ENCODE measurements around the gene PACS2. TPM values are rescaled to one million over a fixed set of nuclear protein-coding genes. Genes with fewer than 3 reads are reported as not detected.

PACS2 gene
- total and polyA plus RNA-seq, 2 experiments from 2014 or later = 41.1 to 54.5 TPM

- H4K20me1 ChIP-seq (ENCODE audit: insufficient read depth, poor library complexity, severe bottlenecking) = peaks cover 57% of the 10 kb centered on the region
These were observed 9.7 kb downstream of the PACS2 start for GRCh38 chr14:105324080-105324778.

GRCh38 chr14:105324871-105325270, 10.3 kb downstream of the PACS2 start:
- no peaks in the 10 kb centered on the region for H3K9me3 ChIP-seq (ENCODE audit: low read depth)
- H3K27ac ChIP-seq = no peak overlapping the region
- peaks cover 100% of the 10 kb centered on the region for H3K79me2 ChIP-seq
- H3K4me1 ChIP-seq (ENCODE audit: insufficient read depth) = no peaks in the 10 kb centered on the region
- H3K9me2 ChIP-seq (replicated peaks; ENCODE audit: insufficient read depth) = no peaks in the 10 kb centered on the region
- DNase-seq (ENCODE audit: low spot score) = no peak
- TF ChIP-seq CTCF (IDR thresholded peaks at IDR 0.05; ENCODE audit: poor library complexity) (no peak), EZH2 (IDR thresholded peaks at IDR 0.05; ENCODE audit: borderline replicate concordance) (no peak), EZH2phosphoT487 (IDR thresholded peaks at IDR 0.05; ENCODE audit: low read depth, severe bottlenecking, unreplicated experiment) (no peak)
- H4K20me1 ChIP-seq (ENCODE audit: insufficient read depth, poor library complexity, severe bottlenecking) = peaks cover 59% of the 10 kb centered on the region
- no peaks in the 10 kb centered on the region for H3K27me3 ChIP-seq
- no peaks in the 10 kb centered on the region for H3K36me3 ChIP-seq (replicated peaks; ENCODE audit: insufficient read depth, low read depth)
- WGBS (ENCODE audit: low lambda C conversion rate, missing lambda C conversion rate) = 88% methylated on average over 4 of the region's 12 CpGs
- H3K4me3 ChIP-seq = no peak overlapping the region
- H3K4me2 ChIP-seq = no peak overlapping the region
- H2AFZ ChIP-seq = no peak overlapping the region

More at GRCh38 chr14:105324080-105324778, 9.7 kb downstream of the PACS2 start:
- Histone ChIP-seq H3K79me2 (peaks cover 100% of the 10 kb centered on the region), H3K9me3 (ENCODE audit: low read depth) (no peaks in the 10 kb centered on the region), H3K4me1 (ENCODE audit: insufficient read depth) (no peaks in the 10 kb centered on the region), H3K27me3 (no peaks in the 10 kb centered on the region), H2AFZ (no peak overlapping the region), H3K36me3 (replicated peaks; ENCODE audit: insufficient read depth, low read depth) (no peaks in the 10 kb centered on the region), H3K9me2 (replicated peaks; ENCODE audit: insufficient read depth) (no peaks in the 10 kb centered on the region), H3K4me3 (no peak overlapping the region), H3K4me2 (no peak overlapping the region), H3K27ac (no peak overlapping the region)
- TF ChIP-seq EZH2phosphoT487 (IDR thresholded peaks at IDR 0.05; ENCODE audit: low read depth, severe bottlenecking, unreplicated experiment) (no peak), EZH2 (IDR thresholded peaks at IDR 0.05; ENCODE audit: borderline replicate concordance) (no peak), CTCF (IDR thresholded peaks at IDR 0.05; ENCODE audit: poor library complexity) (no peak)
- no peak for DNase-seq (ENCODE audit: low spot score)
- WGBS (ENCODE audit: low lambda C conversion rate, missing lambda C conversion rate) = 95% methylated on average over 30 of the region's 30 CpGs

- WGBS (ENCODE audit: low lambda C conversion rate, missing lambda C conversion rate) = 94% methylated on average over 9 of the region's 9 CpGs
- H3K79me2 ChIP-seq = peaks cover 100% of the 10 kb centered on the region
- H4K20me1 ChIP-seq (ENCODE audit: insufficient read depth, poor library complexity, severe bottlenecking) = peaks cover 62% of the 10 kb centered on the region
- H3K4me2 ChIP-seq = no peak overlapping the region
- no peaks in the 10 kb centered on the region for H3K9me2 ChIP-seq (replicated peaks; ENCODE audit: insufficient read depth)
- H3K4me1 ChIP-seq (ENCODE audit: insufficient read depth) = no peaks in the 10 kb centered on the region
- no peak overlapping the region for H3K4me3 ChIP-seq
- H3K36me3 ChIP-seq (replicated peaks; ENCODE audit: insufficient read depth, low read depth) = no peaks in the 10 kb centered on the region
- TF ChIP-seq EZH2phosphoT487 (IDR thresholded peaks at IDR 0.05; ENCODE audit: low read depth, severe bottlenecking, unreplicated experiment) (no peak), CTCF (IDR thresholded peaks at IDR 0.05; ENCODE audit: poor library complexity) (no peak), EZH2 (IDR thresholded peaks at IDR 0.05; ENCODE audit: borderline replicate concordance) (no peak)
- no peak for DNase-seq (ENCODE audit: low spot score)
- H2AFZ ChIP-seq = no peak overlapping the region
- no peaks in the 10 kb centered on the region for H3K9me3 ChIP-seq (ENCODE audit: low read depth)
- H3K27me3 ChIP-seq = no peaks in the 10 kb centered on the region
- no peak overlapping the region for H3K27ac ChIP-seq
These were observed 10.8 kb downstream of the PACS2 start for GRCh38 chr14:105325303-105325702.
